Stimulated activated CD4-positive, alpha-beta T cell treated with anti-CD3 and anti-CD28 coated beads, TNF-alpha, amount 100 ng/mL, for 1 hour (primary cell): Measurements from ENCODE around the gene SKI.

Experiments used
- DNase-seq, 3 donors: peaks; one replicate each; pipeline ENCODE4 v3.0.0-alpha.2; 2020; ENCODE audit warnings: low read depth in 3 of 3, low spot score in 1 of 3

SKI gene

GRCh38 chr1:2304921-2305681, 77.0 kb downstream of the SKI start:
- no peak for DNase-seq

- DNase-seq, result no peak
Observed at GRCh38 chr1:2306151-2306978, 78.2 kb downstream of the SKI start.

- DNase-seq, result no peak
Observed at GRCh38 chr1:2307064-2307605, 79.0 kb downstream of the SKI start.

DNA sequence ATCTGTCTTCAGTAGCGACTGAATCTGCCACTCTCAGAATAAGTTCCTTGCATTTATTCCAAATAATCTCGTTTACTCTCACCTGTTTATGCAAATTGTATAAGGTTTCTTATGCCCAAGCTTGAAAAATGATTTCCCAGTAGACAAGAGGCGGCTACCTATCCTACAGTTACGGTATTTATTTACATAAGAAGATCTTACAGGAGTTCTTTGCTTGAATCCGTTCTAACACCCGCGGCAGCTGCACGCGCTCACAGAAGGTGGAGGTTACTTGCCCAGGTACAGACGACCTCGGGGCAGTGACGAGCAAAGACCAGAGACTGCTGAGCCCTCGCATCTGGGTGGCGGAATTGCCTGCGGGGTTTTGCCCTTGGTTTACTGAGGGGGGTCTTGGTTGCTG, 79.9 kb downstream of the SKI start:
- no peak for DNase-seq

GRCh38 chr1:2308844-2309243, 80.7 kb downstream of the SKI start:
- DNase-seq, result no peak

- no peak for DNase-seq
Observed at GRCh38 chr1:2310332-2311183, 82.4 kb downstream of the SKI start.

DNA sequence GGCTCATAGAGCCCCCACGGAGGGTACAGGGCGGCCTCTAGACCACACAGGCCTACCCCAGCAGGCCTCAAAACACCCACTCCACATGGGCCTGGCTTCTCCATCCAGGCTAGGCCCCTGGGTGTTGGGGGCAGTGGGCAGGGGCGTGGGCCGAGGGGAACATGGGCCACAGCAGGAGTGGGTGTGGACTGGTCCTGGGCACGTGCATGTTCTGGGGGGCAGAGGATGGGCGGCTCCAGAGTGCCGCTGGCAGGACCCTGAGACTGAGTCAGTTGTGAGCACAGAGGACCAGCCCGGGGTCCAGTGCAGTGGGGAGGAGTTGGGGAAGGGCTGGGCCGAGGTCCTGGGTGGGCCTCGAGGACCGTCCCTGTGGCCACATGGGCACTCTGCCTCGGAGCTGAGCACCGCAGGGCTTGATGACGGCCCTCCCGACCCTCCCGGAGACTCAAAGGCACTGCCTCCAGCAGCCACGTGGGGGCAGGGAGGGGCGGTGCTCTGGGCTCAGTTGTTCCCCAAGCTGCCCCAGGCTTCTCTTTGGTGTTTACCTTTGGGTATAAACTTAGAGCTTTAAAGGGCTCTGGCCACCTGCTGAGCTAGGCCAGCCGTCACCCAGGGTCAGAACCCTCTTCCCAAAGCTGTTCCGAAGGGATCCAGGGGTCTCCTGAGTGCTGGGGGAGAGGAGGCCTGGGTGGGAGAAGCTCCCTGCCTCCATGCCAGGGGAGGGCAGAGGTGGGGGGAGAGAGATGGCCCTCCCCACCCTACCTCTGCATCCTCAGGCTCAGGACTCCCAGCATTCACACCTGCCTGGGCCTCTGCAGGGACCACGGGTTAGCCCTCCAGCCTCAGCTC, 83.3 kb downstream of the SKI start:
- DNase-seq, result peak in 1 of 3 donors; percentile 39

DNA sequence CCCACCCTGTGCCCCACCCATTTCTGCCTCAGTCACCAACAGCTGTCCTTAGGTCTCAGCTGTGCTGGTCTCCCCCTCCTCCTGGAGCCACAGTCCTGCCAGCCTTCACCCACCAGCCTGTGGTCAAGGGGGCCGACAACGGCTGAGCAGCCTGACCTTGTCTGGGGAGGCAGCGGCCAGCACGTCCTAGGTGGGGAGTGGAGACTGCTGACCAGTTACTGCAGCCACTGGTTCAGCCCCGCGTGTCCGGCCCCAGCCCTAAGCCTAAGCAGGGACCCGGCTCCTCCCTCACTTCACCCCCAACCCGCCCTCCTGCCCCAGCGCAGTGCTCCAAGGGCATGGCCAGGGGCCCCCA, 84.0 kb downstream of the SKI start:
- no peak for DNase-seq

DNA sequence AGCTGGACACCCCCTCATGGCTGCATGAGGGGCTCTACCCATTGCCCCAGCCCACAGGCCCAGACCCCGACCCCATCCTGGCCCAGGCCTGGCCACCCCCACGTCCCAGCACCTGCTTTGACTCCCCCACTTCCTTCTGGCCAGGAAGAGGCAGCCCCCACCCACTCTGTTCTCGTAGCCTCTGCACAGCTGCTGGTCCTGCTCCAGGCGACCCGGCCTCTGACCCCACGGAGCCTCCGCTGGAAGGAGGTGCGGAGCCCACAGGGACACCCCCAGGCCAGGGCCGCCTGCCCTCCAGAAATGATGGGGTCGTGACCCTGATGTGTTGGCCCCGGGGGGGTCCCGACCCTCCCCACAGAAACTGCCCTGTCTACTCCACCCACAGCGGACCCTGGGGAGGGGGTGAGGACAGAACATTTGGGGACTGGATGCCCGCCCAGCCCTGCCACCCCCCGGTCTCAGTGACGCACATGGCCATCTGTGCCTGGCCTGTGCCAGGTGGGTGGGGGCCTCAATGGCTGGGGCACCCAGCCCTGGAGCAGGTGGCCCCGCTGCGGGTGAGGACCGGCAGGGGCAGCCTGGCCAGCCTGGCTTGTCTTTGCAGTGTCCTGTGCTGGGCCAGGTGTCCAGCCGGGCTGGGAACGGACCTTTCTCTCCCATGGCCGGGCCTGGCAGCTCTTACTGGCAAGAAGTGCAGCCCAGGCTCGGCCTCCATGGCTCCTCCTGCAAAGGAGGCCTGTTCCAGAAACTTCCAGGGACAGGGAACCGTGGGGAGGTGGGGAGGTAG, 84.6 kb downstream of the SKI start:
- no peak for DNase-seq

- DNase-seq, result no peak
Observed at GRCh38 chr1:2313651-2314261, 85.6 kb downstream of the SKI start.

DNA sequence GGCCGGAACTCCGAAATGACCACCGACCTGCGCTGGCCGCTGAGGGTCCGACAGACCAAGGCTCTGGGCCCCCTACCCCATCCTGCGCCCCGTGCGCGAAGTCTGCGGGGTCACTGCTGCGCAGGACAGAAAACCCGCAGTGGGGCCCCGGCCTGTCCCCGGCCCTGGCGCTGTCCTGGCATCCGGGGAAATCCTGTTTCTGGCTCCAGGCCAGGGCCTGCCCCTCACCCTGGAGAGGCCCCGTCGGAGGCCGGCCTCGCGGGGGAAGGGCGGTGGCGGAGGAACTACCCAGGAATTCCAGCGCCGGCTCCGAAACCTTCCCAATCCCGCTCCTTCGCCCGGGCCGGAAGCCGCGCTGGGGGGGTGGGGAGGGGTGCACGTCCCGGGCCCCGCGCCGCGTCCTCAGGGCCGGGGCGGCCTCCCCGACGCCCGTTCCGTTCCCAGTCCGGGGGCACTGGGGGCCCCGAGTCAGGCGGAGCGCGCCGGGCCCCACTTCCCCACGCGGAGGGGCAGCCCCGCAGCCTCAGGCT, 86.2 kb downstream of the SKI start:
- no peak for DNase-seq

DNA sequence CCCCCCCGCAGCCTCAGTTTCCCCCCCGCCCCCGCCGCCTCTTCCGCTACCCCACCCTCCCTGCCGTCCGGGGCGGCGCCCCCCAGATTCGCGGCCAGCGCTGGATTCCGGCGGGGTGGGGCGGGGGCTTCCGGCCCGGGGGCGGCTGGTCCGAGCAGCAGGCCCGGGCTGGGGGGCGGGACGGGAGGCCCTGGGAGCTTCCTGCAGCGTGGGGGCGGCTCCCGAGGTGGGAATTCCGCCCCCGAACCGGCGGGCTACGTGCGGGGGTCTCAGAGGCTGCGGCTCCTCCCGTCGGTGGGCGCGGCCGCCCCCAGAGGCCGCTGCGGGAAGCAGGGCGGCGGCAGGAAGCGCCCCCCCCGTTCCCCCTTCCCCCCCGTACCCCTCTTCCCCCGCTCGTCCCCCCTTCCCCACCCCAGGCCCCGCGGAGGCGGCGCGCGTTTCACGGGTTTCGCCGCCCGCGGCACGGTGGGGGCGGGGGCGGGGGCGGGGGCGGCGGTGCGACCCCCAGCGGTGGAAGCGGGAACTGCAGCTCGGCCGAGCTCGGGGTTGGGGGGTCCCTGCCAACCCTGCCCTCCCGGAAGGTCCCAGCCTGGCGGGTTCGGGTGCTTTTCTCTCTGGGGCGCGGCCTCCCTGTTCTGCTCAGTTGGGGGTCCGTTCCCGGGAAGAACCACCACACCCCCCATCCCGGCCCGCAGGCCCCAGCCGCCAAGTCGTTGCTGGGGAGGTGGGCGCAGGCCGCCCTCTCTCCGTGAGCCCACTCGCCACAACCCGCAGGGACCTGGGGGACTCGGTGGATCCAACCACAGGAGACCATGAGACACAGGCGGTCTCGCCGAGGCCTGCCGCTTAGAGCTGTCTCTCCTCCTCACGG, 86.9 kb downstream of the SKI start:
- peak in 2 of 3 donors; percentile 55 to 60 for DNase-seq

DNA sequence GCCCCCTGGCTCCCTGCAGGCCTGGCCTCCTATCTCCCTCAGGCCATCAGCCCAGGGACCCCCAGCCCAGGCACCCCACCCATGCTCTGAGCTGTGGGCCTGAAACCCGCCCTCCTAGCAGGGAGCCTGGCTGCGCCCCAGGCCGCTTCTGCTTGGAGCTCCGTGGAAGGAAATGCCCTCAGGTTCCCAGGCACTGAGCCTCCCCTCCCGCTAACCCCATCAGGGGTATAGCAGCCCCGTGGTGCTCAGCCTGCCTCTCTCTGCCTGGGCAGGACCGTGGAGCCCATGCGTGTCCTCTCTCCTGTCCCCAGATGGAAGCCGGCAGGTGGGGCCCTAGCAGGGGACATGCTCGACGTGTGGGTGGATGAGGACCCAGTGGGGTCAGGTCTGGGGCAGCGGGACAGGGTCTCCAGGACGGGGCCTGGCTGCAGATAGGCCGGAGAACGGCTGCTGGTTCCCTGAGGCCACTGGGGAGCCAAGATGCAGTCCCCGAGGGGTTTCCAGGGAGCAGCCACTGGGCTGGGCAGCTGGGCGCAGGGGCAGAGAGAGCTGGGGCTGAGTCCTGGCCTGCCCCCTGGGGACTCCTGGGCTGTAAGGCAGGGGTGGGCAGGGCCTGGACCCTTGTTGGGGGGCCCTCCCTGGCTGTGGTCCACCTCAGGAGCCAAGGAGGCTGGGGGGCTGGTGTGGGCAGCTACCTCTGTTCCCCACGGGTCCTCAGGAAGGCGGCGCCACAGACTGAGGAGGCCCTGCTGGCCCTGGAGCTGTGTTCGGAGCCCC, 87.7 kb downstream of the SKI start:
- no peak for DNase-seq

GRCh38 chr1:2316451-2316961, 88.4 kb downstream of the SKI start:
- DNase-seq, result no peak

DNA sequence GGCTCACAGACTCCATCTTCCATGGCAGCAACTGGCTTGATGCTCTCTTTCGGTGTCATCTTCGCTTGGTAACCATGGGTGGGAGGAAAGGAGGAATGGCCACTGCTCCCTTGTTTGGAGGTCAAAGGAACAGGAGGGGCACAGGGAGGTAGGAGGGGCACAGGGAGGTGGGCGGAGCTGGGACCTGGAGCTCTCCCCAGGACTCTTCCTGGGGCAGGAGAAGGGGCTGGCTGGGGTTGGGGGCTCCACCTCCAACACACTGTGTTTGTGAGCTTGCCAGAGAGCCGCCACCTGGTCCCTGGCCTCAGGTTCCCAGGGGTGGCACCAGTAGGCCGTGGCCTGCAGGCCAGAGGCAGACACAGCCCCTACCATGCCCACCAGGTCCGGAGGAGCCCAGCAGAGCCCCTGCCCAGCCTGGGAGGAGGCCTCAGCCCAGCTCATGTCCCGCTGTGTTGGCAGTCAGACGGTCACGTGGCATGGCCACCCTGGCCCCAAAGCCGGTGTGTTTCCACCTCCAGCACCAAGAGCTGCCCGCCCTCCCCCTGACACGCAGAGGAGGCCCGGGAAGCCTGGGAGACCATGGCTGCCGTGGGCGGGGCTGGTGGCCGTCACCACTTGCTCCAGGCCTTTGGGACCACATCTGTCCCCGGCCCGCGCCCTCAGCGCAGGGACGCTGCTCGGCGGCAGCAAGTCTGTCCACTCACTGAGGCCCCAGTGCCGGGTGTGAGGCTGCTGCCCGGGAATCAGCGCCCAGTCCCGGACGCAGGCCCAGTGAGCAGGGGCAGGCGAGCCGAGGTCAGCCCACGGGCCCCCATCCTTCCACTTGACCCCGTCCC, 89.3 kb downstream of the SKI start:
- no peak for DNase-seq
